ENCODE data around the gene BCAS3. TPM values are rescaled to one million over a fixed set of nuclear protein-coding genes. Genes with fewer than 3 reads are reported as not detected.
"Not testable (repeated sequence)": the region's sequence is repeated elsewhere in the genome, so short reads cannot be mapped to it uniquely, and the experiment has no call there.

BCAS3 gene
- total RNA-seq, 2 experiments from 2014 or later = 5.1 to 6.9 TPM

DNA sequence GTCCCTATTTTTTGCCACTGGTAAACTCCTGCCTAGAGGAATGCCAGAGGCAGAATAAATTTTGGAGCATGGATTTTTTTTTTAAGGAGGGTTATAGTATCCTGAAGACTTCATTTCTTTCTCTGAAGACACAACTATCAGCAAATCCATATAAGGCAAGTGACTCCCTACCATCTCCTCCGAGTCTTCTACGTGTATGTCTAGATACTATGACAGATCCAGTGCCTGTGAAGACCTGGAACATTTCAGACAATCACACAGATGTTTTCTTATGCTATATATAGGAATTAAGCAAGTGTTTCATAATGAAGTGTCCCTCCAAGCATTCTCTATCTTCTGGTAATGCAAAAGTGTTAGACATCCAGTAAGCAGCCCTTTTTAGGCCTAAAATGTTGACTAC lies 466.5 kb downstream of the BCAS3 start:
- no peak overlapping the region for H3K27ac Mint-ChIP-seq
- ChIA-PET CTCF (no interaction called here), POLR2A (no interaction called here)
- ATAC-seq = no peak
- no peak for TF ChIP-seq CTCF (IDR thresholded peaks at IDR 0.05)
- no peak overlapping the region for H3K4me3 Mint-ChIP-seq
- H3K9me3 Mint-ChIP-seq = no peaks in the 10 kb centered on the region
- no peak for DNase-seq
- no peaks in the 10 kb centered on the region for H3K27me3 Mint-ChIP-seq
- no peaks in the 10 kb centered on the region for H3K36me3 Mint-ChIP-seq (ENCODE audit: low read depth)
- H3K4me1 Mint-ChIP-seq (ENCODE audit: low read depth) = peaks cover 18% of the 10 kb centered on the region
- intact Hi-C loops (cut with micrococcal nuclease) = no loop called here

DNA sequence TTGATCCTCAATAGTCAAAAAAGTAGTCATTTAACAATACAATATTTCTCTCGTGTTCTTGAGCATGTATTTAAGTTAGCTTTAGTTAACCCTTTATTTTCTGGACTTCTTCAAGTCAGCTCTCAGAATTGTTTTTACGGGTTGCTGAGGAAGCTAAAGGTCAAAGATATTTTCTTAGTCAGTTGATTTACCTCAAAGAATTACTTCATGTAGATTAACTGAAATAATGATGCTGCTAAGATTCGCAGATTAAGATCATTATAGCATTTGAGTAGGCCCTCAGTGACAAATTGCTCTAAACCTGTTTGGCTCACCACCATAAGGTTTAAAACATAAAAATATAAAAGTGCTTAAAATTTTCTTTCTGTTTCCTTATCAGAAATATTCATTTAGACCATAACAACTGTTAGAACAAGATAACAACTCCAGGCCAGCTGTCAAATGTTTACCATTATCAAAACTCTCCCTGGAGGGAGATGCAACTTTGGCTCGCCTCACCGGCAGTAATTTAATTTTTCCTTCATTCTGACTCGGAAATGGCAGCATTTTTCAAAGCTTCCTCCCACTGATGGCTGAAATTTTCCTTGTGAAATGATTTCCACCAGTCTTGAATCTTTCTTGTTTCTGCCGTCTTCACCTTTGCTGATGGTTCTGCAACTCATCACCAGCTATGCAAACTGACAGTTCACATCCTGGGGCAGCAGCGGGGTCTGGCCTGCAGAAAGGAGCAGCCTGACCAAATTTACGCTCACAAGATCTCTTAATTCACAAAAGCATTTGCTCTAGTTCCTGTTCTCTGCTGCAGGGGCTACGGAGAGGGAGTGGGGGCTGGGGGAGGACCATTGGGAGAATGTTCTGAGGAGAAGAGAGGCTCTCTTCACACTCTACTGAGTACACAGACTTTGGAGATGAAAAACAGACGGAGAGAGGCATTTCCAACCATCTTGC lies 467.2 kb downstream of the BCAS3 start:
- Mint-ChIP-seq H3K4me3 (no peak overlapping the region), H3K4me1 (ENCODE audit: low read depth) (peaks cover 17% of the 10 kb centered on the region), H3K27ac (no peak overlapping the region), H3K36me3 (ENCODE audit: low read depth) (no peaks in the 10 kb centered on the region), H3K9me3 (no peaks in the 10 kb centered on the region), H3K27me3 (no peaks in the 10 kb centered on the region)
- ChIA-PET CTCF (no interaction called here), POLR2A (no interaction called here)
- TF ChIP-seq CTCF (IDR thresholded peaks at IDR 0.05) = no peak
- no peak for ATAC-seq
- intact Hi-C loops (cut with micrococcal nuclease) = no loop called here
- no peak for DNase-seq

DNA sequence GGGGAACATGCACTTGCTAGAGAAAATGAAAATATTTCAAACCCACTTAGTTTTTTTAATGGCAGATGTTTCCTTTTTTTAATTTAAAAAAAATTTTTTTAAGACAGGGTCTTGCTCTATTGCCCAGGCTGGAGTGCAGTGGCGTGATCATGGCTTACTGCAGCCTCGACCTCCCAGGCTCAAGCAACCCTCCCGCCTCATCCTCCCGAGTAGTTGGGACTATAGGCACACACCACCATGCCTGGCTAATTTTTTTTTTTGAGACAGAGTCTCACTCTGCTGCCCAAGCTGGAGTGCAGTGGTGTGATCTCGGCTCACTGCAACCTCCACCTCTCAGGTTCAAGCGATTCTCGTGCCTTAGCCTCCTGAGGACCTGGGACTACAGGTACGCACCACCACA lies 469.2 kb downstream of the BCAS3 start:
- intact Hi-C loops (cut with micrococcal nuclease); H3K9me3 Mint-ChIP-seq; H3K27me3 Mint-ChIP-seq; H3K4me3 Mint-ChIP-seq; H3K27ac Mint-ChIP-seq; ATAC-seq; H3K36me3 Mint-ChIP-seq (ENCODE audit: low read depth); DNase-seq; POLR2A ChIA-PET; CTCF ChIA-PET: not testable (repeated sequence)
- peaks cover 25% of the 10 kb centered on the region for H3K4me1 Mint-ChIP-seq (ENCODE audit: low read depth)

DNA sequence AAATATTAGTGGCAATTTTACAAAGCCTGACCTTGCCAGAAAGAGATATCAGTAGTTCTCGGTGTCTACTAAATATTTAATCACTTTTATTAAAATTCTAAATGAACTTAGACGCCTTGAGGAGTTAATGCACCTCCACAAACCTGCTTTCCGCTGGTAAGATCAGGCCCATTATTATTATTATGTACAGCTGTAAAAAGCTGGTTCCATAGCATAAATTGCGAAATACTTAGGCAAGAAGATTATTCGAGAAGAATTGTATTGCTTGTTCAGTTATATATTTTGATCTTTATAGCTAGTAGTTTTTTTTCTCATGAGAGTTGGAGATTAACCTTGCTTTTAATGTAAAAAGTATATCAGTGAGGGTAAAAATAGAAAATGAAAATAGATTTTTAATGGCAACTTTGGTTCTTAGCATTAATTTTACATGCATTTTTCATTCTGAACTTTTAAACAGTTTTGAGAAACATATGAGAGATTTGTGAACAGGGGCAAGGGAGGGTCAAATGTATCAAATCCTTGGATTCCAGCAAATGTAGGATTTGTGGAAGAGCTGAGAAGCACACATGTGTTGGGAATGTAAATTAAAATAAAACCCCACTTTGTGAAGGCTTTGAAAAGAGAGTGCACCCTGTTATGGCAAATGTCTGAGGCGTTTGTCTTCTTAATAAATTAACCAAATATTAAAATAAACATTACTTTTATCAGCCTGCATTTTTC lies 471.6 kb downstream of the BCAS3 start:
- ChIA-PET CTCF (no interaction called here), POLR2A (no interaction called here)
- Mint-ChIP-seq H3K27me3 (no peaks in the 10 kb centered on the region), H3K9me3 (no peaks in the 10 kb centered on the region), H3K27ac (no peak overlapping the region), H3K4me1 (ENCODE audit: low read depth) (peaks cover 24% of the 10 kb centered on the region), H3K4me3 (no peak overlapping the region), H3K36me3 (ENCODE audit: low read depth) (no peaks in the 10 kb centered on the region)
- TF ChIP-seq CTCF (IDR thresholded peaks at IDR 0.05) = no peak
- intact Hi-C loops (cut with micrococcal nuclease) = no loop called here
- no peak for ATAC-seq
- no peak for DNase-seq

DNA sequence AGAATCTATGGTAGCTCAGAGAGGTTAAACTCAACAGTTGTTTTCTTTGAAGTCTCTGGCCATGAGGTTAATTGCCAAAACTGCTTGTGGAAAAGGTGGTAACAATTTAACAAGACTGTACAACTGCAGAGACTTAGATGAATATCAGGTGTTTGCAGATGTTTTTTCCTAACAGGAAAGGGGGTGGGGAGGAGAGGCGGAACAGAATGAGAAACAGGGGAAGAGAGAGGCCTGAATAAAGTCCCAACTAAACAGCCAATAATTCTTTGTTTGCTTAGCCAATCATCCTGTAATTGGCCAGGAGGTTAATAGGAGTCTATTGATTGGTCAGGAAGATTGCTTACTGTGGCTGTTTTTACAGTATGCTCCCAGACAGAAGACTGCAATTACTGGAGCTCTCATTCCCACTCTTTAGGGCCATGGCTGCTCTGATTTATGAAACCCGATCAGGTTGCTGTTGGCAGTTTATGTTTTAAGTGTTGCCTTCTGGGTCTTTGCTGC lies 472.3 kb downstream of the BCAS3 start:
- Mint-ChIP-seq H3K9me3 (no peaks in the 10 kb centered on the region), H3K27me3 (no peaks in the 10 kb centered on the region), H3K4me1 (ENCODE audit: low read depth) (peaks cover 20% of the 10 kb centered on the region), H3K27ac (no peak overlapping the region), H3K36me3 (ENCODE audit: low read depth) (no peaks in the 10 kb centered on the region), H3K4me3 (no peak overlapping the region)
- ATAC-seq (no peak), DNase-seq (no peak)
- intact Hi-C loops (cut with micrococcal nuclease) = no loop called here
- no peak for TF ChIP-seq CTCF (IDR thresholded peaks at IDR 0.05)
- ChIA-PET CTCF (no interaction called here), POLR2A (no interaction called here)

Measured in activated CD8-positive, alpha-beta T cell treated with anti-CD3 and anti-CD28 coated beads for 36 hours (primary cell).